GM21576 (cell line): Measurements from ENCODE around the gene MIGA2.
"Not testable (repeated sequence)": the region's sequence is repeated elsewhere in the genome, so short reads cannot be mapped to it uniquely, and the experiment has no call there.

Experiments
- ATAC-seq: cut with Tn5 transposase; IDR thresholded peaks from one replicate; pipeline ENCODE4 v1.9.1; 2021; ENCODE audit warnings: mild to moderate bottlenecking, moderate library complexity; ENCODE audit not compliant: unreplicated experiment

Gene MIGA2

DNA sequence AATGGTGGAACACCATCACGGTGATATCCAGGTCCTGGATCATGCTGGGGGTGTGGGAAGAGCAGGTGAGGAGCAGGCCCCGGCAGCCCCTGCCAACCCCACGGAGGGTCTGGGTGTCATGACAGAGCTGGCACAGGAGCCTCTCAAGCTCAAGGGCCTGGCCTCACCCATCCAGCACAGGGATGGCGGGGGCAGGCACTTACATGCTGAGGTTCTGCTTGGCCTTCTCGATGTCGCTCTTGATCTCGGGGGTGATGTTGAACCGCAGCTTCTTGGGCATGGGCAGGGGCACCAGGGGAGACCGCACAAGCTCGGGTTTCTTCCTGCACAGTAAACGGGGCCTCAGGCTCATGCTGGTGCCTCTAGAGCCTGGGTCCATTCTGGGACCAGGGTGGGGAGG is 61.9 kb downstream of the MIGA2 start:
- ATAC-seq: no peak

DNA sequence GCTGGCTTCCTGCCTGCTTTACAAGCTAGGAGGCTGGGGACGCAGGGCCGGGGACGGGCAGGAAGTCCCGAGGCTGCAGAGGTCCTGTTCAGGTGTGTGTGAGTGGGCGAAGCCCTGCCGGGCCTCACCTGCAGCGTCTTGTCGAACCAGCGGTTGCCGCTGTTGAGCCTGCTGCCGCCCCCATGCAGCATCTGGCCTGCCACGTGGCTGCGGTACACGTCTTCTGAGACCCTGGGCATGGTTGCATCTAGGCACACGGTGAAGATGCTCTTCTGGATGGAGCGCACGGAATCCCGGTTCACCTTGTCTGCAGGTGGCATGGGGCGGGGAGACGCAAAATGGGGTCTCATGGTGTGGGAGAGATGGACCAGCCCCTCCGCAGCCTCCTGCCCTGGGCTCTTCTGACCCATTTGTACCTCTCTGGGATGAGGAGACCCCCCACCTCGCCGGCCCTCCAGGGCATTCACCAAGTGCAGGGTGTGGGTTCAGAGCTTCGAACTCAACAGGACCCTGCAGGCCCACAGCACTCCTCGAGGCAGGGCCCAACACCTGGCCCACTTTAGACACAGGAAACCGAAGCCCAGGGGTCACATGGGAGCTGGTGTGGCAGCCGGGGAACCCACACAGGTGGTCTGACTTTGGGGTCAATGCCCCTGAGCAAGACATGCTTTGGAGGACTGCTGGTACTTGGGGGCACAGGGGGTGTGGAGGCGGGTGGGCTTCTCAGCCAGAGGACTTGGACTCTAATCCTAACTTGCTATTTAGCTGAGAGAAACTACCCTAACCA is 64.2 kb downstream of the MIGA2 start:
- no peak for ATAC-seq

DNA sequence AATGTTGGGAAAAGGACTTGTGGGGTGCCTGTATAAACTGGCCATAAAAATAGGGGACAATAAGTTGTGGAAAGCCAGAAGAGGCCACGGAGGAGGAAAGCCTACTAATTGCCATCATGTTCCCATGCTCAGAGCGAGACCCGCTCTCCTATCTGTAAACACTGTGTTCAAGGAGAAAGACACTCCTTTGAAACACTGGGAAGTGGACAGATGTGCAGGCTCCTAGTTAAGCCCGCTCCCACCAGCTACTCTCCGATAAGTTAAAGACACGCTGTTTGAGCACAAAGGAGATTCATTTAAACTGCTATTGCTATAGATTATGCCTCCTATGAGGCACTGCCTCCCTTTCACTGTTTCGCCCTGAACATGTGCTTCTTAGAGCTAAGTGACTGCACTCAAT is 64.9 kb downstream of the MIGA2 start:
- no peak for ATAC-seq

DNA sequence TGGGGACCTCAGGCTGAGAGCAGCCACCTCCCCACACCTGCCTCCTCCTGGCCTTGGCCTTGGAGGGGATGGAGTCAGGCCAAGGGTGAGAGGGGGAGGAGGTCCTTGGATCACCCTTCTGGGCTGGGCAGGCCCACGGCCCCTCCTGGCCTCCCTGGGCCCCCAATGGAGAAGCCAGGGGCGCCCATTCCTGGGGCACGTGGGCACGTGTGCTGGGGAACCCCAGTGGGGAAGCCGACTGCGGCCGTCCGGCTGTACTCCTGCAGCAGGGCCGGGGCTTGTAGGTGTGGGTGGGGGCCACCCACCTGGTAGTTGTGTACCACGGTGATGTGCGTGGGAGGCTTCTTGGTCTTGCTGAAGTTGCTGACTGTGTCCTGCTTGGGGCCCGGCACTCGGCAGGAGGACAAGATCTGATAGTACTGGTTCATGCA is 65.7 kb downstream of the MIGA2 start:
- ATAC-seq: no peak

DNA sequence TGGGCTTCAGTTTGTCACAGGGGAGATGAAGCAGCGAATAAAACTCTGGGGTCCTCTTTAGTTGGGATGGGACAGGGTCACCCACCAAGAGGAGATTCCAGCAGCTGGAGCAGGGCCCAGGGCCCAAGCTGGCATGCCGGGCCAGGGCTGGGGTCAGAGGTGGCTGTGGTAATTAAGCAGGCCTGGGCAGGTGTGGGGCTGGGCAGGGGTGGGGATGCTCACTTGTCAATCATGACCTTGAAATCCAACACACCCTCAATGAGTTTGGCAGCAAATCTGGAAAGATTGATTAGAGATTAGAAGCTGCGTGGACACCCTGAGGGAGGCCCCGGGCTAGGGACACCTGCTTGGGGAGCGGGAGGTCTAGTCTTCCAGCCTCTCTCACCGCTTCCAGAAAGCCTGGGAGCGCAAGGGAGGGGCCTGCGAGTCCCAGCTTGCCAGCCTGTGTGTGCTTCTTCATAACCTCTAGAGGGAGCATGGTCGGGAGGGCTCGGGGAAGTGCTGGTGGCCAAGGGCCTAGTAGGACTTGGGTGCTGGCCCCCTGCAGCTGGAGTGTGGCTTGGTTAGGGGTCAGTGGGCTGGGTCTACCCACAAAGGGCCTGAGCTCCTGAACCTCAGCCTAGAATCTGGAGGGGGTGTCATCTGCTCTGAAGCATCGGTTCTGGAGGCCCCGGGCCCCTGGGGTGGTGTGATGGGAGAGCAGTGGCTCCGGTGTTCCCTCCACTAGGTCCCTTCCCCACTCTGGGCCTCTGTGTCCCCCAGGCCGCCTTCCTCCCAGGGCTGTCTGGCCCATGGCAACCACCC is 66.6 kb downstream of the MIGA2 start:
- ATAC-seq: no peak

DNA sequence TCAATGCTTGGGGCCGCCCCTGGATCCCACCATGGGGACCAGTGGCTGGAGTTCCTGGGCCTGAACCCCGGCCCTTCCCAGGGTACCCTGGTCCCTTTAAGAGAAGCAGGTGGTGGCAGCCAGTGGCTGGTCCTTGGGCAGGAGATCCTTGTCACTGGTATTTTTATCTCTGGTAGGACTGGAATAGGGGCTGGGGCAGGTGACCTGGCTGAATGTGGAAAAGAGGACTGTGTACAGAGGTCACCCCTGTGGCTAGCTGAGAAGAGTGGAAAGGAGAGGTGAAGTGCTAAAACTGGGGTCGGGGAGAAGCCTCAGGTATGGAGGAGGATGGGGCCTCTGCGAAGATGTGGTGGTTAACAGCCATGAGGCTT is 67.2 kb downstream of the MIGA2 start:
- no peak for ATAC-seq

DNA sequence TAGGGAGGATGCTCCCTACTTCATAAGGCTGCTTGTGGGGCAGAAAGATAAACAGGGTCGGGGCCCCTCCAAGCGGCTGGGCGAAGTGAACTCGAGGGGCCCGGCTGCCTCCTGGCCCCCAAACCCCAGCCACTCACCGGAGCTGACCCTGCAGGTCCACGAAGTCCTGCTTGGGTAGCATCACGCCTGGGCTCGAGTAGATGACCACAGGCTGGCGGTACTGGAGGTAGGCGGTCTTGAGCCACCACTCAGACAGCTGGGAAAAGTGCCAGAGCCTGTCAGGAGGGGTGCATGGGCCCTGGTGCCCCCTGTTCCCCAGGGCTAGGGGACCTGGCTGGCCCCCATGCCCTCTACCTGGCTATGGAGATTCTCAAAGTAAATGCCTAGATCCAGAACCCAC is 67.6 kb downstream of the MIGA2 start:
- ATAC-seq: no peak

DNA sequence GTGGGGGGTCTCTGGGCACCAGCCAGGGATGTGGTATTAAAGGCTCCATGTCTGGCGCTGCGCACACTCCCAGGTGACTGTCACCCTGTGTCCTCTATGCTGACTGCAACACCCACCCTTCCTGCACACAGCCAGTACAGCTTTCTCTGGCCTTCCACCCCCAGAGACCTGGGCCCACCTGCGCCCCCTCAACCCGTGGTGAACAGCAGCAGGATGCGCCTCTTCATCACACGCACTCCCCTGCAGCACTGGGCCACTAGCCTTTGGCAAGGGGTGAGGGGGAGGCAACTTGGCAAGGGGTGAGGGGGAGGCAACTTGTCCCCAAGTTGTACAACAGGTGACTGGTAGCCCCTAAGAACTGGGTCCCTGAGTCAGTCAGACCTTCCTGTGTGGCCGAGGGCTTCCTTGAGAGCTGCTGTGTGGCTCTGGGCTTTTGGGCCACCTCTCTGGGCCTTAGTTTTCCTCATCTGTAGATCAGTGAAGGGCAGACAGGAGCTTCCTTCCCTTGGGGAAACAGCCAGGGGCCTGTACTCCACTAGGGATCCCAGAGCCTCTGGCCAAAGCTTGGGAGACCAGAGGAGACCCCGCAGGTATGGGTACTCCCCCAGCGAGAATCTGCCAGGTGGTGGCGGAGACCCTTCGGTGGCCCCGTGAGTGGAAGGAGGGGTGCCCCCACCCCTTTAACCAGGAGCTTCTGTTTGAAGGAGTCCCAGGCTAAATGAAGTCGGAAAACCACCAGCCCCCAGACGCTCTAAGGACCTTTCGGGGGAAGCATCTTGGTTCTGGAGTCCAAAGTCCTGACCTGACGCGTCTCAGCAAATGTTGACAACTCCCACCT is 69.7 kb downstream of the MIGA2 start:
- no peak for ATAC-seq

DNA sequence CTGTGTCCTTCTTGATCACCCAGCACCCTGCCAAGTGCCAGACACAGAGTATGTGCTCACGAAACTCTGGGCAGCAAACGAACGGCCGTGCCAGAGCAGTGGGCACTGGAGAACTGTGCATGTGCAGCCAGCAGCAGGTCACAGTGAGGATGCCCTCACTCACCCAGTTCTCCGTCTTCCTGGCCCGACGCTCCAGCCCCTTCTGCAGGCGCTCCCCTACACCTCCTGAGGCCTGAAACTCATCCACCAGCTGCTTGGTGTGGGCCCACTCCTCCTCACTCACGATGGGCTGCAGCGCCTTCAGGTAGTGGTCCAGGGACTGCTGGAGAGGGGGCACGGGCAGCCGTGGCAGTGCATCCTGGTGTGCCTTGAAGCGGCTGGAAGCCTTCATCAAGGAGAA is 71.2 kb downstream of the MIGA2 start:
- no peak for ATAC-seq

DNA sequence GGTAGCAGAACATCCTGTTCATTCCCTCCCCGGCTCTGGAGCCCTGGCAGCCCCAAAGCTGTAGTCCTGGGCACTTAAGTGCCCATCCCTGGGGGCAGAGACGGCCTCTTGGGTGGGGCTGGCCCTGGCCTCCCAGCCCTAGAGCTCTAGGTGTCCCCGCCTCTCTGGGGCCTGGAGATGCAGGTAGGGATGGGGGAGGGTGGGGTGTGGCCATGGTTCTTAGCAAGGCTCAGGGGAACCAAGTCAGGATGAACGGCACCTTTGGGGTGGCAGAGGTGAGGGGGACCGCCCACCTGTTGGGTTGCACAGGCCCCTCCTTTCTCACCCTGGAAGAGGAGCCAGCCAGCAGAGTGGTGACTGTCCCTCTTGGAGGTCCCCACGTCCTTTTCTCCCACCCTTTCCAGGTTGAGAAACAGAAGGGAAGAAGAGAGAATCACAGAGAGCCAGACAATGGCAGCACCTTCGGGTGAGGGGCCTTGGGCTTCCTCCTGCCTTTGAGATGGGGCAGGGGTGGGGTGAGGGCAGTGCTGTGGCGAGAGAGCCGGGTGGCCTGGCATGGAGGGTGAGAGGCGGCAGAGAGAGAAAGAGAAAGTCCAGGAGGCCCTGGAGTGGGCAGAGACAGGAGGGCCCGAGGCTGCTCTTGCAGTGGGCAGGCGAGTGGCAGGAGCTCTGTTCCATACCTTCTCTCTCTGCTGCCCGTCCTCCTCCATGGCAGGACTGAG is 71.8 kb downstream of the MIGA2 start:
- ATAC-seq: no peak

DNA sequence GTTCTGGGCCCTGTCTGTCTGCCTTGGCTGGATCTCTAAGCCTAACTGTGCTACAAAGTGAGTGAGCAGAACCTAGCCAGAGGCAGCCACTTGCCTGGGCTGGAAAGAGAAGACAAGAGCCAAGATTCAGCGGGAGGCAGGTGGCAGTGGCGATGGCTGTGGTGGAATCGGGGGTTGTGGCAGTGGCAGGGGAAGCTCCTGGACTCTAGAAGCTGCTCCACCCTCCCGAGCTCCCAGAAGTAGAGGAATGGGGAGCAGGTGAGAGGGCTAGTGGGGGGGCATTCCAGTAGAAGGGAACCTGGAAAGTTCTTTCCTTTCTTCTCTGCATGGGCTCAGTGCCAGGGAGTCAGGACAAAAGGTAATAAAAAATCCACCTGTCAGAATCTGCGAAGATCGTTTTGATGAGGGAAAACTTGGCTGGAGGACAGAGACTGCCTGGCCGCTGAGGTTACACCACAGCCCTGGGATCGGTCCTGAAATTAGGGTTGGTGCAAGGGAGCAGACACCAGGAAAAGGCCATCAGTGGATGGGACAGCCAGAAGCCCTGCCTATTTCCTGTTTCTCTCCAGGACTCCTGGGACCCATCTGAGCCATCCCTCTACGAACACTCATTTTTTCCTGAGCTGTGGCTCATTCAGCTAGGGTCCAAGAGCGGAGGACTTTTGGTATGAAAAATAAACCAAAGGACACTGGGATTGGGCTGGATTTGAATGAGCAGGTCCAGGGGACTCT is 72.5 kb downstream of the MIGA2 start:
- ATAC-seq: no peak

DNA sequence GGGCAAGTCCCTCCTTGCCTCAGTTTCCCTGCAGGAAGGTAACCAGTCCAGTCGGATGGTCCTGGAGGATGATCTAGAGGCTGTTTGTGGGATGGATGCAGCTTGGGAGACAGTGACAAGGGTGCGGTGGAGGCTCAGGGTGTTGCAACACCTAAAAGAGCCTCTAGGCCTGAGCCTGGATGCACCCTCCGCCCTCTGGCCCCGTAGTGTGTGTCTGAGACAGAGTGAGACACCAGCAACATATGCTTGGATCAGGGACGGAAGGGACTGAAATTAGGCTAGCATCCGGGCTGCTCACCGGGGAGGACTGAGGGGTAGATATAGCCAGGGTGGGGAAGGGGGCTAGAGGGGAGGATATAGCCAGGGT is 73.1 kb downstream of the MIGA2 start:
- no peak for ATAC-seq

DNA sequence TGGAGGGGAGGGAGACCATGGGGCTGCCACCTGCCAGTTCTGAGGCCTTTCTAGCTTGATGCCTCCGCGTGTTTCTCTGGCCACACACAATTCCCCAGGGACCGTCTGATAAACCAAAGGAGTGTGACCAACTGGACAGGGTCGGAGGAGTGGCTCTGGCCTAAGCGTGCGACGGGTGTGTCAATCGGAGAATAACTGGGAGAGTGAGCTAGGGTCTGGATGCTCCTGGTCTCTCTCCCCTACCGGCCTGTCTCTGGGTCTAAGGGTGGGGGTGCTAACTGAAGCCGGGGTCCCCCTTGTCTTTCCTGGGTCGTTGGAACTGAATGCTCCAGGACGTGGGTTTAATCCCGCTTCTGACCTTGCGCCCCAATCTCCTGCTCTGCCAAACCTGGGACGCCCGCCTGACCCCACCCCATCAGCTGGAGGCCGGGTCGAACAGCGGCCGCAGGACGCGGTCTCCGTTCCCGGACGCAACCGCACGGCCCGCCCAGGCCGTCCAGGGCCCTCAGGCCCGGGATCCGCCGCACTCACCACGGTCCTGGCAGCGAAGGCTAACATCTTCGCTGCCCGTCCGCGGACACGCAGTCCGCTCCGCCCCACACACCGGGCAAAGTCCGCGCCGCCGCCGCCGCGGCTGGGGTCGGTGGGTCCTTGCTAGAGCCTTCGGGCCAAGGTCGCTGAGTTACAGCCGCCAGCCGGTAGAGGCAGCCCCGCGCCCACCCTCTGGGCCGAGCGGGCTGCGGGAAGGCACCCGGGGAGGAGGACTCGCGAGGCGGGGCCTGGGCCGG is 73.7 kb downstream of the MIGA2 start:
- peak; percentile 3 for ATAC-seq

DNA sequence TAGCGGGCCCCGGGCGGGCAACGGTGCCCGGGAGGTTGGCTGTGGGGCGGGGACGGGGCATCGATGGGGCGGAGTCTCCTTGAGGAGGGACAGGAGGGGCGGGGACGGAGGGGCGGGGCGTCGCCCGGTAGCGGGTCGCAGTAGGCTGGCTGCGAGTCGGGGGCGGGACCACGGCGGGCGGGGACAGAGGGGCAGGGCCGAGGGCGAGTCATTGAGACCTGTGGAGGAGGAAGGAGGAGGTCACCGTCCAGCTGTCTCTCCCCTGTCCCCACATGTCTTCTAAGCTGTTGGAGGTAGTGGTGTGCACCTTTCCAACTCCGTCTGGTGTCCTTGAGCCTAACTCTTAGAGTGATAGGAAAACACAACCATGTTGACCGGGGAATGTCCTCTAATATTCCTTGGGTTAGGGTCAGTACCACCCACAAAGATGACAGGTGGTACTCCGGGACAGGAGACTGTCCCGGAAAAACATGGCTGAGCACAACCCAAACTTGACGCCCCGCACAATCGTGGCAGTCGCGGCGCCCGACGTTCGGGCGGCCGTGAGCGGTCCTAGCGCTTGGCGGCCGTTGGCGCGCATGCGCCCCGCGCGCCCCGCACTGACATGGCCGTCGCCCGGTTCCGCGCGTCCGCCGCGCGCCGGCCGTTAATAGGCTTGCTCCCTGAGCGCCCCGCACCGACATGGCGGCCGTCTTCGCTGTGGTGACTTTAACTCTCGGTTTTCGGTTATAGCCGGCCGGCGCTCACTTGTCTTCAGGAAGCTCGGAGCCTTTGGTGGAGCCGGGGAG is 74.5 kb downstream of the MIGA2 start, which contains the start of the genes CRAT and PTPA:
TSS of gene CRAT (minus strand) at position 54 of the 788 bp plus-strand sequence. CDS start 284 bp downstream, outside the sequence.
TSS of gene PTPA (plus strand) at position 676 of the 788 bp plus-strand sequence. CDS start 186 bp downstream, outside the sequence.
- ATAC-seq: peak; percentile 59

DNA sequence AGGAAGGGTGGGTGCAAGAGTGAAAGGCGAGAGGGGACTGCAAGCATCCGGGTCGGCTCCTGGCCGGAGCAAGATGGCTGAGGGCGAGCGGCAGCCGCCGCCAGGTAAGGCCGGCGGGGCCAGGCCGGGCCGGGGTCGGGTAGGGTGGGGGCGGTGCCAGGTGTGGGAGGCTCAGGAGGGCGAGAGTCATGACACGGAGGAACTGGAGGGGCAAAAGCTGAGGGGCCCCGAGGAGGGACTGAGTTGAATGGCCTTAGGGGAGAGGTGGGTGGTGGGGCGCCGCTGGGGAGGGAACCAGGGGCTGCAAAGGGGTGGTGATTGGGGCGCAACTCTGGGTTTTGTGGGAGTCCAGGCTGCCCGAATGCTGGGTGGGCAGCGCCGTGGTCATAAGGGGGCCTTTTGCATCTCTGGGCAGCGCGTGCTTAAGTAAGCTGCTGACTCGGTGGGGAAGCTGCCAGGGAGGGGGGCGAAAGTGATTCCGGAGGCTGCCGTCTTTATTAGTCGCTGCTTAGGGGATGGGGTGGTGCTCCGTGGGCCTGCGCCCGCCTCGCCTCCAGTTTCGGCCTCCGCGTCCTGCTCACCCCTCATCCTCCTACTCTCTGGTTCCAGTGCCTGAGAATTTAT is 75.2 kb downstream of the MIGA2 start:
- ATAC-seq: no peak

DNA sequence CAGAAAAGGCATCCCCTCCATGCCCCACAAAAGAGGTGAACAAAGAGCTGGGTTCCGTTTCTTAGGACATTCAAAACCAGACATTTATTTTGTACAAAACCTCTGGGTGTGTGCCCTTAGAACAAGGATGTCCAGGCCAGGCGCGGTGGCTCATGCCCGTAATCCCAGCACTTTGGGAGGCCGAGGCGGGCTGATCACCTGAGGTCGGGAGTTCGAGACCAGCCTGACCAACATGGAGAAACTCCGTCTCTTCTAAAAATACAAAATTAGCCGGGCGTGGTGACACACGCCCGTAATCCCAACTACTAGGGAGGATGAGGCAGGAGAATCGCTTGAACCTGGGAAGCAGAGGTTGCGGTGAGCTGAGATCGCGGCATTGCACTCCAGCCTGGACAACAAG is 76.1 kb downstream of the MIGA2 start:
- not testable (repeated sequence) for ATAC-seq

DNA sequence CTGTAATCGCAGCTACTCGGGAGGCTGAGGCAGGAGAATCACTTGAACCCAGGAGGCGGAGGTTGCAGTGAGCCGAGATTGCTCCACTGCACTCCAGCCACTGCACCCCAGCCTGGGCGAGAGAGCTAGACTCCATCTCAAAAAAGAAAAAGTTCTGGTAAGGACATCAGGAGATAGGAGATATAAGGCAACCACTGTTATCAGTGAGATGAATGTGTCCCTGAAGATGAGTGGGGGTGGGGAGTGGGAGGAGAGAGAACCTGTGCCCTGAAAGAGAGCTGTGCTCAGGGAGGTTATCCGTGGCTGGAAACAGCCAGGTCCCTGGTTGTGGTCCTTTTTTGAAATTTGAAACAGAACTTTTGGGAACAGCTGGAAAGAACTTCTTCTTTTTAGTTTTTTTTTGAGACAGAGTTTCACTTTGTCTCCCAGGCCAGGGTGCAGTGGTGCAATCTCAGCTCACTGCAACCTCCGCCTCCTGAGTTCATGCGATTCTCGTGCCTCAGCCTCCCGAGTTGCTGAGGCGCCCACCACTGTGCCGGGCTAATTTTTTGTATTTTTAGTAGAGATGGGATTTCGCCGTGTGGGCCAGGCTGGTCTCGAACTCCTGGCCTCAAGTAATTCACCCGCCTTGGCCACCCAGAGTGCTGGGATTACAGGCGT is 77.3 kb downstream of the MIGA2 start:
- no peak for ATAC-seq
